OCI-LY1 (cell line): ENCODE data around the gene PRKAR2B.

ENCODE experiments used
- H2AFZ ChIP-seq: fragments of 200-600 bp; sonication (generic), shearing (Covaris generic); 2 replicates; pipeline ENCODE4 v1.6.0; 2014; ENCODE audit warnings: antibody characterized with exemption, mild to moderate bottlenecking, low read length
- H3F3A ChIP-seq: fragments of 200-600 bp; sonication (generic), shearing (Covaris generic); 2 replicates; pipeline ENCODE4 v1.6.0; 2014; ENCODE audit warnings: mild to moderate bottlenecking, antibody characterized with exemption, low read length, moderate library complexity; ENCODE audit not compliant: insufficient read depth
- H3K27ac ChIP-seq: fragments of 200-600 bp; sonication (generic); 2 replicates; pipeline ENCODE4 v1.5.1; 2014; ENCODE audit warnings: low read length, mixed run types, mild to moderate bottlenecking, low read depth; ENCODE audit not compliant: poor library complexity, severe bottlenecking
- H3K27me3 ChIP-seq: fragments of 200-600 bp; sonication (generic); 2 replicates; pipeline ENCODE4 v1.6.0; 2014; ENCODE audit warnings: antibody characterized with exemption, mild to moderate bottlenecking, low read length, moderate library complexity; ENCODE audit not compliant: insufficient read depth
- H3K36me3 ChIP-seq: fragments of 200-600 bp; sonication (generic); 2 replicates; pipeline ENCODE4 v1.6.1; 2014; ENCODE audit warnings: mild to moderate bottlenecking, antibody characterized with exemption, low read length, moderate library complexity, mixed read lengths; ENCODE audit not compliant: insufficient read depth
- H3K4me1 ChIP-seq: fragments of 200-600 bp; sonication (generic); 2 replicates; pipeline ENCODE4 v1.5.1; 2014; ENCODE audit warnings: mild to moderate bottlenecking, low read length, moderate library complexity; ENCODE audit not compliant: insufficient read depth, severe bottlenecking
- H3K4me2 ChIP-seq: fragments of 200-600 bp; sonication (generic), shearing (Covaris generic); 2 replicates; pipeline ENCODE4 v1.6.1; 2014; ENCODE audit warnings: low read length
- H3K4me3 ChIP-seq: fragments of 200-600 bp; sonication (generic); 2 replicates; pipeline ENCODE4 v1.5.1; 2014; ENCODE audit warnings: low read length, low read depth, mild to moderate bottlenecking, mixed read lengths; ENCODE audit not compliant: poor library complexity, severe bottlenecking
- H3K79me2 ChIP-seq: fragments of 200-600 bp; shearing (Covaris generic); 2 replicates; pipeline ENCODE4 v1.6.1; 2016; ENCODE audit warnings: mixed run types, low read length, mixed read lengths; ENCODE audit not compliant: insufficient read depth
- H3K9ac ChIP-seq: fragments of 200-600 bp; sonication (generic), shearing (Covaris generic); 2 replicates; pipeline ENCODE4 v1.6.1; 2014; ENCODE audit warnings: mild to moderate bottlenecking, low read length, mixed read lengths
- H3K9me2 ChIP-seq: fragments of 200-600 bp; sonication (generic), shearing (Covaris generic); 2 replicates; pipeline ENCODE4 v1.6.1; 2014; ENCODE audit warnings: low read depth, mild to moderate bottlenecking, low read length, mixed read lengths
- H3K9me3 ChIP-seq: fragments of 200-600 bp; shearing (Covaris generic); 2 replicates; pipeline ENCODE4 v1.6.1; 2014; ENCODE audit warnings: low read length, mixed read lengths
- H4K20me1 ChIP-seq: fragments of 200-600 bp; sonication (generic), shearing (Covaris generic); 2 replicates; pipeline ENCODE4 v1.6.0; 2016; ENCODE audit warnings: mild to moderate bottlenecking, low read length; ENCODE audit not compliant: insufficient read depth
- EZH2 ChIP-seq: fragments of 200-600 bp; sonication (generic), shearing (Covaris generic); IDR thresholded peaks from 2 replicates; pipeline ENCODE4 v1.8.0; 2017; ENCODE audit warnings: borderline replicate concordance, mixed run types, mild to moderate bottlenecking, antibody characterized with exemption, low read length, moderate library complexity, mixed read lengths
- TF ChIP-seq, protein P1 (sequence below): fragments of 200-600 bp; sonication (generic), shearing (Covaris generic); IDR thresholded peaks from 2 replicates; pipeline ENCODE4 v1.5.1; 2017; ENCODE audit warnings: mild to moderate bottlenecking, antibody characterized with exemption, low read length, moderate library complexity, mixed read lengths

The PRKAR2B gene

DNA sequence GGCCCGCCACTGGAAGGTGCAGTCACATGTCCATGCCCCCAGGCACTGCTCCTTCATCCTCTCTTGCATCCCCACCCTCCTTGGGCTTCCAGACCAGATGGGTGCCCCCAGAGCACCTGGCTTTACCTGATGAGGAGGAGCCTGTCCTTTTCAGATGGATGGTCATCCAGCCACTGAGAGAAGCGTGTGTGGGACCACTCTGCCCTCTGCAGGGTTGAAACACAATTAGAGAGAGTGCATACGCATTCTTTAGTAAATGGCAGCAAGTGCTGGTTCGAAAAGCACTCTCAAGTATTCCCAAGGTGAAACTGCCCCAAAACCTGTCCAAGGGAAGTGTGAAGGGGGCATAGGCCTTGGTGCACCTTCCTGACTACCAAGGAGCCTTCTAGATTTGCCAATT is 165.9 kb downstream of the PRKAR2B start:
- Histone ChIP-seq H3K27ac (no peak overlapping the region), H3K4me2 (no peak overlapping the region), H3K36me3 (peaks cover 28% of the 10 kb centered on the region; the same call in 1 of the 2 replicates), H3K9me3 (peaks cover 6% of the 10 kb centered on the region), H3K79me2 (no peaks in the 10 kb centered on the region), H3K4me3 (no peak overlapping the region), H4K20me1 (no peaks in the 10 kb centered on the region), H3K9me2 (no peaks in the 10 kb centered on the region), H2AFZ (no peak overlapping the region), H3F3A (no peaks in the 10 kb centered on the region), H3K4me1 (peaks cover 4% of the 10 kb centered on the region), H3K9ac (no peak overlapping the region), H3K27me3 (no peaks in the 10 kb centered on the region)
- no peak for TF ChIP-seq EZH2
- TF ChIP-seq, protein P1, sequence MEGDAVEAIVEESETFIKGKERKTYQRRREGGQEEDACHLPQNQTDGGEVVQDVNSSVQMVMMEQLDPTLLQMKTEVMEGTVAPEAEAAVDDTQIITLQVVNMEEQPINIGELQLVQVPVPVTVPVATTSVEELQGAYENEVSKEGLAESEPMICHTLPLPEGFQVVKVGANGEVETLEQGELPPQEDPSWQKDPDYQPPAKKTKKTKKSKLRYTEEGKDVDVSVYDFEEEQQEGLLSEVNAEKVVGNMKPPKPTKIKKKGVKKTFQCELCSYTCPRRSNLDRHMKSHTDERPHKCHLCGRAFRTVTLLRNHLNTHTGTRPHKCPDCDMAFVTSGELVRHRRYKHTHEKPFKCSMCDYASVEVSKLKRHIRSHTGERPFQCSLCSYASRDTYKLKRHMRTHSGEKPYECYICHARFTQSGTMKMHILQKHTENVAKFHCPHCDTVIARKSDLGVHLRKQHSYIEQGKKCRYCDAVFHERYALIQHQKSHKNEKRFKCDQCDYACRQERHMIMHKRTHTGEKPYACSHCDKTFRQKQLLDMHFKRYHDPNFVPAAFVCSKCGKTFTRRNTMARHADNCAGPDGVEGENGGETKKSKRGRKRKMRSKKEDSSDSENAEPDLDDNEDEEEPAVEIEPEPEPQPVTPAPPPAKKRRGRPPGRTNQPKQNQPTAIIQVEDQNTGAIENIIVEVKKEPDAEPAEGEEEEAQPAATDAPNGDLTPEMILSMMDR: 0 out of 2 replicates have a peak, but pooled peaks have one; percentile 3
